ENCODE results near the gene ABHD12.

Gene ABHD12

GRCh38 chr20:25306991-25307903 lies 83.4 kb downstream of the ABHD12 start:
- DNase-seq (ENCODE audit: low read depth in 2 of 2) = no peak

- no peak for DNase-seq (ENCODE audit: low read depth in 2 of 2)
Observed at GRCh38 chr20:25304025-25304549, 86.5 kb downstream of the ABHD12 start.

- no peak for DNase-seq (ENCODE audit: low read depth in 2 of 2)
Observed at GRCh38 chr20:25303292-25304024, 87.2 kb downstream of the ABHD12 start.

- no peak for DNase-seq (ENCODE audit: low read depth in 2 of 2)
Observed at GRCh38 chr20:25302596-25302995, 88.0 kb downstream of the ABHD12 start.

GRCh38 chr20:25301357-25301920 lies 89.2 kb downstream of the ABHD12 start:
- no peak for DNase-seq (ENCODE audit: low read depth in 2 of 2)

GRCh38 chr20:25300496-25301170 lies 90.0 kb downstream of the ABHD12 start:
- DNase-seq (ENCODE audit: low read depth in 2 of 2) = no peak

GRCh38 chr20:25299806-25300205 lies 90.8 kb downstream of the ABHD12 start:
- no peak for DNase-seq (ENCODE audit: low read depth in 2 of 2)

- DNase-seq (ENCODE audit: low read depth in 2 of 2) = no peak
Observed at GRCh38 chr20:25297141-25297905, 93.3 kb downstream of the ABHD12 start.

GRCh38 chr20:25296094-25297093 lies 94.2 kb downstream of the ABHD12 start:
- DNase-seq (ENCODE audit: low read depth in 2 of 2) = no peak

GRCh38 chr20:25295386-25296093 lies 95.1 kb downstream of the ABHD12 start:
- DNase-seq (ENCODE audit: low read depth in 2 of 2) = no peak

GRCh38 chr20:25294459-25295385 lies 95.9 kb downstream of the ABHD12 start:
- DNase-seq (ENCODE audit: low read depth in 2 of 2) = peak; percentile 27 to 32

GRCh38 chr20:25293910-25294458 lies 96.7 kb downstream of the ABHD12 start:
- DNase-seq (ENCODE audit: low read depth in 2 of 2) = no peak

GRCh38 chr20:25293507-25293906 lies 97.1 kb downstream of the ABHD12 start:
- no peak for DNase-seq (ENCODE audit: low read depth in 2 of 2)

- no peak for DNase-seq (ENCODE audit: low read depth in 2 of 2)
Observed at GRCh38 chr20:25292176-25292891, 98.3 kb downstream of the ABHD12 start.

GRCh38 chr20:25291432-25292133 lies 99.1 kb downstream of the ABHD12 start:
- DNase-seq (ENCODE audit: low read depth in 2 of 2) = no peak
